CD4-positive, alpha-beta T cell treated with Interferon alpha-2 for 1 hour (primary cell): ENCODE measurements around the gene NLK.
A peak's percentile ranks its signal among the peaks of the same experiment; 100 is the strongest.
"Not testable (repeated sequence)": the region's sequence is repeated elsewhere in the genome, so short reads cannot be mapped to it uniquely, and the experiment has no call there.

Experiments
- DNase-seq, 2 donors: peaks; one replicate each; pipeline ENCODE4 v3.0.0-alpha.2; 2020 to 2022

The NLK gene

DNA sequence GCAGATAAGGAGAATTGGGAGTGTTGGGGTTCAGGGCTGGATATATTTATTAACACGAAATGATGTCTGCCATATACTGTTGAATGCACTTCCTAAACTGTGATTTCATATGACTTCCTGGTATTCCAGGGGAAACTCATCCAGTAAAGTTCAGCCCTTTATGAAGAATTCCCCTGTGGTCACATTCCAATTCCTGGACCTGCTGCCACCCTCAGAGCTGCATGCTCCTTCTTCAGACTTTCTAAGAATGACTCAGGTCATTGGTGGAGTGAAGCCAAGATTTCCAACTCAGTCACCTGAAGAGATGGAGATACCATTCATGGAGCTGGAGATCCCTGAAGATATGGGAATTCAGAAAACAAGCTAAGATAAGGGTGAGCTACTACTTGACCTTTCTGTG lies 162.3 kb downstream of the NLK start:
- DNase-seq = no peak

DNA sequence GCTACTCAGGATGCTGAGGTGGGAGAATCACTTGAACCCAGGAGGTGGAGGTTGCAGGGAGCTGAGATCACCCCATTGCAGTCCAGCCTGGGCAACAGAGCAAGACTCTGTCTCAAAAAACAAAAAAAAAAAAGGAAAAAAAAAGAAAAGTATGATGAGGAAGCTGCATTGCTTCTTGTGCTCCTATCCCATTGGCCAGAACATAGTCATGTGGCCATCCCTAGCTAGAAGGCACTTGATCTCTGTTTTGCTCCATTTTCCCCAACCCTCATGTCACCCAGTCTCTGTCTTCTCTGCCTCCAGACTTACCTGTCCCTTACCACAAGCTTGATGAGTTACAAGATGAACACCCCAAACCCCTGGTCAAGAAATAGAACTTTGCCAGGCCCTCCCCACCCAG lies 163.8 kb downstream of the NLK start:
- no peak for DNase-seq

GRCh38 chr17:28211811-28212210 lies 169.3 kb downstream of the NLK start:
- DNase-seq = no peak

- DNase-seq = not testable (repeated sequence)
Measured at GRCh38 chr17:28213578-28213977, 171.1 kb downstream of the NLK start.

DNA sequence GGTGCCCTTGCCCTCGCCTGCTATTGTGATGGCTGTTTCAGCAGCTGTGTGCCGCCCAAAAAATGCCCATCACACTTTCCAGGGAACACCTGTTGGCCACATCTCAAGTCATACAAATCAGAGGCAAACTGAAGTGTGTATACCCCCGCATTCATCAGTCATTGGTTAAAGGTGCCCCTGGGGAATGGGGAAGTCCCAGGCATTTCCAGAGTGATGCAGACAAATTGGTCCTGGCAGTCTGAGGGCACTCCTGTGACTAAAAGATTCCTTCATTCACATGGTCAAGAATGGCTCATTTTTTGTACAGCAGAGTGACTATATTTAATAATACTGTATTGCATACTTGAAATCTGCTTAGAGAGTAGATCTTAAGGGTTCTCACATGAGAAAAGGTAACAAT lies 173.6 kb downstream of the NLK start:
- DNase-seq = no peak

DNA sequence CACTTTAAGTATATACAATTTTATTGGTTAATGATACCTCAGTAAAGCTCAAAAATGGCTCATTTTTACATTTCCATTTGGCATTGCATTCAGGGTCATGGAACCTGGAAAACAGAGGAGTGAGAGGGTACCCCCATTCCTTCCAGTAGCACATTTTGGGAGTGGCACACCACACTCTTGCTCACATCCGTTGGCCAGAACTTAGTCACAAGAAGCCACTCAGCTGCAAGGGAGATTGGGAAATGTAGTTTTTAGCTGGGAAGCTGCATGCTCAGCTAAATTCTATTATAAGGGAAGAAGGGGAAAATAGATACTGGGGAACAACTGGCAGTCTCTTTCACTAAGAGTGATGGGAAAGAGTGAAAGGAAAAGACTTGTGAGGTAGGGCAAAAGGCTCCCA lies 174.1 kb downstream of the NLK start:
- DNase-seq = no peak

GRCh38 chr17:28219771-28220170 lies 177.3 kb downstream of the NLK start:
- DNase-seq = no peak

DNA sequence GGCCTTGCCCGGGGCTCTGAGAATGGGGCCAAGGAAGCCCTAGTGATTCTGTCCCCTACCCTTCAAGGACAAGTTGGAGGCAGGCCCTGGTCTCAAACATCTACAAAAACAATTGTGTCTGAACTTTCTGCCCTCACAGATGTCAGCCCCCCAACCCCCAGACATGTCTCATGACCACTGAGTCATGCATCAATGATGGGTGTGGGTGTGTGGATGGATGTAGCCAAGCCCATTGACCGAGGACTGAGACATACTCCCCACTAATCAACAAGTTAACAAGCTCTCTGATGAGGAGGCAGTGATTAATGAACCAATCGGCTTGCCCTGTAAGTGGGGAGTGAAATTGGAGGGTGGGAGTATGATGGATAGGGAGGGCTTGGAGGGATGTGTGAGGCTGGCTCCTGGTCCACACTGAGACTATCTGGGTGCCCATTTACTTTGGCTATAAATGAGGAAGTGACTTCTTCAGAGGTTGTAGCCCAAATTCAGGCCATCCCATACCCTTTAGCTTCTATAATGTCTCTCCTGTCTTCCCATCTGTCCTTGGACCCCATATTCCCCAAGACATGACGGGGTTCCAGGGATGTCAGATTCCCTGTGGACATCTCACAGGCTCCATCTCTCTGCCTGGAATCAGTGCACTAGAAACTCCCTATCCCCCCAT lies 179.4 kb downstream of the NLK start:
- DNase-seq = no peak

GRCh38 chr17:28225271-28225670 lies 182.8 kb downstream of the NLK start:
- no peak for DNase-seq

DNA sequence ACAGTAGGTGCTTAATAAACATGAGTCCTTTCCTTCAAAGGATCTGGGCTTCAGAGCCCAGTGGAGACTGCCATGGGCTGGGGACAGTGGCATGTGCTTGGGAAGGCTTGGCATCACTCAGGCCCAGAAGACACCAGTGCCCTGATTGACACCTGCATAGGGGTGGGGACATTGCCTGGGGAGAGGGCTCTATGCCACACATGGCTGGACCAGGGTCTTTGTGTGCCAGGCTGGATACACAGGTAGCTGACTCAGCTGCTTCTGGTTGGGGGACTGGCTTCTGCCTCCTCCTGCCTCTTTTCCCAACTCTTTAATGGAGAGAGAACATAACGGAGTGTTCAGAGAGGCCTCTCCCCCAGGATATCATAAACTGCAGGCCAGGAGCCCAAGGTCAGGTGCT lies 183.4 kb downstream of the NLK start:
- no peak for DNase-seq

- DNase-seq = no peak
Measured at GRCh38 chr17:28226563-28227315, 184.3 kb downstream of the NLK start.

DNA sequence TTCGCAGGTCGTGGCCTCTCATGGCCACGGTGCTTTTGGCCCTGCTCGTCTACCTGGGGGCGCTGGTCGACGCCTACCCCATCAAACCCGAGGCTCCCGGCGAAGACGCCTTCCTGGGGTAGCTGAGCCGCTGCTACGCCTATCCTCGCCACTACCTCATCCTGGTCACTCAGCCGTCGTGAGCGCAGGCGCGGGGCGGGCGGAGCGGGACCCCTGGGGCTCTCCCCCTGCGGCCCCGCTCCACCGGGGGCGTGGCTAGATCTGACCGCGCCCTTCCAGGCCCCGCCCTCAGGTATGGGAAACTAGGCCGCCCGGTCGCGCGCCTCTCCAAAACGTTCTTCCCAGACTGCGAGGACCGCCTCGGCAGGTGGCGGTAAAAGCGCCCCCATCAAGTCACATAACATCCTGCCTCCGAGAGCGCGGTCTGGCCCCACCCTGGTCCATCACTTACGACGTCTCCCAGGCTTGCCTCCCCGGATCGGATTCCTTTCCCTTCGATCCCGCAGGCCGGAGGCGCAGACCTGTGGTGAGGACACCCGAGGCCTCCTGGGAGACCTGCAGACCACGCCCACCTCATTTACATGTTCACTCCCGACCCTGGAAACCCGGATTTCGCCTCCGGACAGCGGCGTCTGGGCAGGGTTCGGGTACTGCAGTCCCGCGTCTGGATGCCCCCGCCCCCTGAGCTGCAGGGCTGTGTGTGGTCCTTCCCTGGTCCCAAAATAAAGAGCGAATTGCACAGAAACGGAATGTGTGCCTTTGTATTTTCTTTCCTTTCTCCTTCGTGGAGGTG lies 185.0 kb downstream of the NLK start:
- DNase-seq = peak; percentile 4 to 16

- no peak for DNase-seq
Measured at GRCh38 chr17:28228109-28228840, 185.8 kb downstream of the NLK start.

DNA sequence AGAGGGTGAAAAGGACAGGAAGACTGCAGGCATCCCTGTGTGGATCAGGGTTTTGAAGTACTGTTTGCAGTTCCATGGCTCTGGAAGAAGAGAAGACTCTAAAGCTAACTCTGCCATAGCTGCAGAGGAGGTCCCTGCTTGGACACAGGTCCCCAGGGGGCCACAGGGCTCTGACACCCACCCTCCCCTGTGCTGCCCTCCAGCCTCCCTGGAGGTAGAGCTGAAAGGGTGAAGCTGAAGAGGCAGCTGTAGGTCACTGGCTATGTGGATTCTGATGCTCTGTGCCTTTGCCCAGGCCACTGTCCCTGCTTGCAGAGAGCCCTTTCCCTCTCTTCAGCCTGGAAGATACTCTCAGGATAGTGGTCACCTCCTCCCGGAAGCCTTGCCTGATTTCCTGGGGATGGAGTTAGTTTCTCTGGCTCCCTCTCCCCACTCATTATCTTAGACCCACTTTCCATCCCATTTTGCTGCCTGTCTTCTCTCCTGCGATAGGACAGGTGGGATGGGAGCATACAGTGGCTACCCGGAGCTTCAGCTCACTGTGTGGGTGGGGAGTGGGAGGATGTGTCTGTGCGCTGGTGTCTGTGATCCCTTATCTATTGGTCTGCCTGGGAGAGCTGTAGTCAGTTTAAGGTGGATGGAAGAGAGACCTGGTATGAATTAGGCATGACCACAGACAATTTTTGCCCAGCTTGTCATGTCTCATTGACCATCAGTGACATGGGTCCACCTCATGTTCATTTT lies 186.7 kb downstream of the NLK start:
- no peak for DNase-seq

DNA sequence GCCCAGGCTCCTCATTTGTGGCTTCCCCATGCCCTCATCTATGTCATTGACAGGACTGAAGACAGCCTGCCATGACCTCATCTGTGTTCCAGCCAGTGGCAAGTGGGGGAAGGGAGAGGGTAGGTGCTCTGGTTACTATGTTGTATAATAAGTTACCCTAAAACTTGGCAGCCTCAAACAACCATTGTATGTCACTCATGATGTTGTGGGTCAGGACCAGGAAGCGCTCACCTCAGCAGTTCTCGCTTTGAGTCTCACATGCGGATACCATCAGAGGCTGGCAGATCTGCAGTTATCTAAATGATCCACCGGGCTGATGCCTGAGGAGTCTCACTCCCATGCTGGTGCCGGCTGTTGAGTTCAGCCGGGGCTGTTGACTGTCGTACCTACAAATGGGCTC lies 187.5 kb downstream of the NLK start:
- DNase-seq = no peak

GRCh38 chr17:28230607-28231006 lies 188.1 kb downstream of the NLK start:
- not testable (repeated sequence) for DNase-seq

DNA sequence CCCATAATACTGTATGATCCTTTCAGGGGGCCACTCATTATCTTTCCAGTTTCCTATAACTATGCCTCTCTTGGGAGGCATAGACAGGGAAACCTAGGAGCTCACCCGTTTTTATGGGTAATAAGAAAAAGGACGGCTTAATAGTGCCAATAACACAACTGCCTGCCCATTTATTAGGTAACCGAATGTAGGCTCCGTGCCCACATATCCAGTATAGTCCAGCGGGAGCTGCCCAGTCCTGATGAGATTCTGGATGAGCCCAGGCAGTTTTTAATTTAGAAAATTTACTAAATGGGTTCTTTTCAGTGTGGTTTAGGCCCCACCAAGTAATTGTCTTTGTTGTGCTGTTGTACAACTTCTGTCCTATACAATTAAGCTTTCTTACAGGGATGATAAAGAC lies 189.1 kb downstream of the NLK start:
- DNase-seq = not testable (repeated sequence)

DNA sequence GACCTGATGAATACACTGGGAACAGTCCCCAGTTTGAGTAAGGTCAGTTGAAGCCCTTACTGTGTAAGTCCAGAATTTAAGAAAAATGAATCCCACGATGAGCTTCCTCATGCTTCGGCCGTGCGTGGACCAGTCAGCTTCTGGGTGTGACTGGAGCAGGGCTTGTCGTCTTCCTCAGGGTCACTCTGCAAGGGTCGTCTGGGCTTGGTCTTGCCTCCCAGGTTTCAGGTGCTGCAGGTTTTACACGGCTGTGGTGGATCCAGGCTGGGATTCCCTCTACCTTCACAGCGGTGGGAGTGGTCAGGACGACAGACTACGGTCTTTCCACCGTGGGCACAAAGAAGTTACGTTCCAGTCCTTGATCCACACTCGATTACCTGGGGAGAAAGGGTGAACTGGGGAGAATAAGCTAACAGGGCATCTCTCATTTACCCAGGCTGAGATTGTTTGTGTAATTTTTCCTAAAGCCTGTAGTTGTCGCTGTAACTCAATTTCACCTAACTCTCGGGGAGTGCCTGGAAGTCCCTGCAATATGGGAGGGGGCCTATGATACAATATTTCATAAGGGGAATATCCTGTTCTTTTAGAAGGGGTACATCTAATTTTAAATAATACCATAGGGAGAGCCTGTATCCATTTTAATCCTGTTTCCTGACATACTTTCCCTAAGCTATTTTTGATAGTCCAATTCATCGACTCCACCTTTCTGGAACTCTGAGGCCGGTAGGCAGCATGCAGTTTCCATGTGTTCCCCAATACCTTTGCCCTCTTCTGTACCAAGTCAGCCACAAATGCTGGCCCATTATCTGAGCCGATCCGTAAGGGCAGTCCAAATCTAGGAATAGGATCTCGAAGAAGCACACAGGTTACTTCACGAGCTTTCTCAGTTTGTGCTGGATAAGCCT lies 190.7 kb downstream of the NLK start:
- peak in 1 of 2 donors; percentile 31 for DNase-seq

DNA sequence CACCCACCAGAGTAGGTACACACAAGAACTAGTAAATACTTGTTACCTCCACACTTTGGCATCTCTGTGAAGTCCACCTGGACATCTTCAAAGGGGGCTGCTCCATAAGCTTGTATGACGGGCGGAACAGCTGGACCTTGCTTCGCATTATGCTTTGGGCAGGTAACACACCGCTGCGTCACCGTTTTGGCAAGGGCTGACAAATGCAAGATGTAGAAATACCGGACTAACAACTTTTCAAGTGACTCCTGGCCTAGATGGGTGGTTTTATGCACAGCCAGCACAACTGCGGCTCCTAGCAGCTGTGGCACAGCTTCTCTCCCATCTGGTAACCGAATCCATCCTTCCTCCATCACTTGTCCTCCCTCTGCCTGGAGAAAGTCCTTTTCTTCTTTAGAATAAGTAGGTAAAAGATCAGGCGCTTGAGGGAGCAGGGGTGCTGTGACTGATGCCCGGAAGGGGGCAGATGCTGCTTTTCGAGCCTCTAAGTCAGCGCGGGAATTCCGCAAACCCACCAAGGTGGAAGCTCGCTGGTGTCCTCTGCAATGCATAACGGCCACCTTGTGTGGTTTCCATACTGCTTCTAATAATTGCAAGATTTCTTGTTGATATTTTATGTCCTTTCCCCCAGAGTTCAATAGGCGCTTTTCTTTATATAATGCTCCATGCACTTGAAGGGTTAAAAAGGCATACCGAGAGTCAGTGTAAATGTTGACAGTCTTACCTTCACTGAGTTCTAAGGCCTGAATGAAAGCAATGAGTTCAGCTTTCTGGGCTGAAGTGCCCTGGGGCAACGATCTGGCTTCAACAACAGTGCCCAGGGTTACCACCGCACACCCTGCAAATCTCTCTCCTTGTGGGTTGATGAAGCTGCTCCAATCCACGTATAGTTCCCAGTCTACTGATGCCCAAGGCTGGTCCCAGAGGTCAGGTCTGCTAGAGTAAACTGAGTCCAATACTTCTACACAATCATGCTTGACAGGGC lies 191.7 kb downstream of the NLK start:
- DNase-seq = not testable (repeated sequence)
